Measurements from ENCODE around the gene NIPAL4.

DNA sequence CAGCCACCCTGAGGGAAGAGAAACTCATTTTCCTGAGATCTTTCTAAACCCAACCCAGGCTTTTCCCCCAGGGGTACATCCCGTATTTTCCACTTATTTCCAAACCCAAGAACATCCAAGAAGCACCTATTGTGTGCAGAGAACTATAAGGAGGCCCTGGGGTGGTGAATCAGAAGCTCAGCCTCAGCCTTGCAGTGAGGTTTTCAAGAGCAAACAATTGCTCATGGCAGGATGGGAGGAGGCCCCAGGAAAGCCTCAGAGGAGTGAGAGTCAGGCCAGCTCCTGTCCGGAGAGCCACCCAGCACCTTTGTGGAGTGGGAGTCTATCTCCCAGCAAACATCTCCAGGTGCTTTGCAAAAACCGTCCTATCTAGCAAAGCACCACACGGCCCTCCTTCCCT is 19.2 kb downstream of the NIPAL4 start:
- TF ChIP-seq, protein P1, sequence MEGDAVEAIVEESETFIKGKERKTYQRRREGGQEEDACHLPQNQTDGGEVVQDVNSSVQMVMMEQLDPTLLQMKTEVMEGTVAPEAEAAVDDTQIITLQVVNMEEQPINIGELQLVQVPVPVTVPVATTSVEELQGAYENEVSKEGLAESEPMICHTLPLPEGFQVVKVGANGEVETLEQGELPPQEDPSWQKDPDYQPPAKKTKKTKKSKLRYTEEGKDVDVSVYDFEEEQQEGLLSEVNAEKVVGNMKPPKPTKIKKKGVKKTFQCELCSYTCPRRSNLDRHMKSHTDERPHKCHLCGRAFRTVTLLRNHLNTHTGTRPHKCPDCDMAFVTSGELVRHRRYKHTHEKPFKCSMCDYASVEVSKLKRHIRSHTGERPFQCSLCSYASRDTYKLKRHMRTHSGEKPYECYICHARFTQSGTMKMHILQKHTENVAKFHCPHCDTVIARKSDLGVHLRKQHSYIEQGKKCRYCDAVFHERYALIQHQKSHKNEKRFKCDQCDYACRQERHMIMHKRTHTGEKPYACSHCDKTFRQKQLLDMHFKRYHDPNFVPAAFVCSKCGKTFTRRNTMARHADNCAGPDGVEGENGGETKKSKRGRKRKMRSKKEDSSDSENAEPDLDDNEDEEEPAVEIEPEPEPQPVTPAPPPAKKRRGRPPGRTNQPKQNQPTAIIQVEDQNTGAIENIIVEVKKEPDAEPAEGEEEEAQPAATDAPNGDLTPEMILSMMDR (conservative IDR thresholded peaks at IDR 0.05), result no peak
- TF ChIP-seq EZH2 (IDR thresholded peaks at IDR 0.05; ENCODE audit: low read depth), result no peak

Measured in PC-9 (cell line).